HG03196 (cell line): ENCODE measurements around the gene IL6ST.
"Not testable (repeated sequence)": the region's sequence is repeated elsewhere in the genome, so short reads cannot be mapped to it uniquely, and the experiment has no call there.

Experiments used
- ATAC-seq: cut with Tn5 transposase; IDR thresholded peaks from one replicate; pipeline ENCODE4 v1.9.1; 2021; ENCODE audit not compliant: unreplicated experiment

IL6ST gene

DNA sequence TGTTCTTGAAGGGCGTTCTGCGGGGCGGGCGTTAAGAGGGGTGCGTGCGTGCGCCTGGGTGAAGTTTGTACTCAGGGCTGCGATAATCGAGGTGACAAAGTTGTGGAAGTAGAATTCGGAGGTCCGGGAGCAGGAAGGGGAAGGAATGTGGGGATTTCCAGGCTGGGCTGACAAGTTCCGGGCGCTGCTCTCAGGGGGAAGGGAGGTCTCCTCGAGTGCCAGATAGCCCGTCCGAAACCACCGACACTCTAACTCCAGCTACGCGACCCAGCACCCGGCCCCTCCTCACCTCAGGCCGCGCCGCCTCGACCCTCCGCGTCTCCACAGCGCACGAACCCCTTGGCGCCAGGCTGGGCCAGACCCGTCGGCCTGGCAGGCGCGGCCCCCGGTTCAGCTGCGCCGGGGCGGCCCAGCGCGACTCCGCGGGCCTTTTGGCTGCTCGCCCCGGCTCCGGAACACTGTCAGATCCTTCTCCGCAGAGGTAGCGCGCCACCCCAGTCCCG, at the start of gene IL6ST:
TSS of gene IL6ST (minus strand) at position 469 of the 503 bp plus-strand sequence. CDS start 18,685 bp downstream, outside the sequence.
- peak; percentile 44 for ATAC-seq

DNA sequence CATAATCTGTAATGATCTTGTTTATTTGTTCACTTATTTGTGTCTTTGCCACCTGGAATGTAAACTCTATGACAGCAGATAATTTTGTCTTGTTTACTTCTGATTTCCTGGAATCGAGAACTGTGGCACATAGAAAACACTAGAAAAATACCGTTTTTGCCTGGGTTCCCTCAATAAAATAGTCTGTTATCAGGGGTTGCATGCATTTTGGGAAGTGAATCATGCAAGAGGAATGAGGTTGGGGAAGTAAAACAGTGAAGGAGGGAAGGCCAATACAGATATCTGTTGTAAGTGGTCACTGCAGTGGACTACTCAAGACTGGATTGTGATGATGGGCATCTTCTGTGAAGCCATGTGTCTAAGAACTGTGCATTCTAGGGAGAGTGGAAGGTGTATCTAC, 45.2 kb upstream of the IL6ST start:
- no peak for ATAC-seq

DNA sequence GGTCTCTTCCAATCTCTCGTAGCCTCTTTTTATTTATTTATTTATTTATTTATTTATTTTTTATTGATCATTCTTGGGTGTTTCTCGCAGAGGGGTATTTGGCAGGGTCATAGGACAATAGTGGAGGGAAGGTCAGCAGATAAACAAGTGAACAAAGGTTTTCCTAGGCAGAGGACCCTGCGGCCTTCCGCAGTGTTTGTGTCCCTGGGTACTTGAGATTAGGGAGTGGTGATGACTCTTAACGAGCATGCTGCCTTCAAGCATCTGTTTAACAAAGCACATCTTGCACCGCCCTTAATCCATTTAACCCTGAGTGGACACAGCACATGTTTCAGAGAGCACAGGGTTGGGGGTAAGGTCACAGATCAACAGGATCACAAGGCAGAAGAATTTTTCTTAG, 43.4 kb upstream of the IL6ST start:
- not testable (repeated sequence) for ATAC-seq

GRCh38 chr5:56037531-56038010, 42.8 kb upstream of the IL6ST start:
- no peak for ATAC-seq

GRCh38 chr5:56035394-56035793, 40.6 kb upstream of the IL6ST start:
- not testable (repeated sequence) for ATAC-seq

GRCh38 chr5:56029871-56030630, 35.3 kb upstream of the IL6ST start:
- not testable (repeated sequence) for ATAC-seq

DNA sequence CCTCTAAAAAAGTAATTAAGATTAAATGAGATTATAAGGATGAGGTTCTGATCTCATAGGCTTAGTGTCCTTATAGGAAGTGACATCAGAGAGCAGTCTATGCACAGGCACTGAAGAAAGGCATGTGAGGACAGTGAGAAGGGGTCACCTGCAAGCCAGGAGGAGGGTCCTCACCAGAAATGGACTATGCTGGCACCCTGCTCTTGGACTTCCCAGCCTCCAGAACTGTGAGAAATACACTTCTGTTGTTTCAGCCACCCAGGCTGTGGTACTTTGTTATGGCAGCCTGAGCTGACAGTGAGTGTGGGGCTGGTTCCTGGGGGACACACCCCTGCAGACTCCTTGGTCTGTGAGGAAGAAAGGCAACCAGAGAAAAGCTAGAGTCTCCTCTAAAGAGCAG, 34.7 kb upstream of the IL6ST start:
- no peak for ATAC-seq

- no peak for ATAC-seq
Measured at GRCh38 chr5:56028708-56029107, 33.9 kb upstream of the IL6ST start.

DNA sequence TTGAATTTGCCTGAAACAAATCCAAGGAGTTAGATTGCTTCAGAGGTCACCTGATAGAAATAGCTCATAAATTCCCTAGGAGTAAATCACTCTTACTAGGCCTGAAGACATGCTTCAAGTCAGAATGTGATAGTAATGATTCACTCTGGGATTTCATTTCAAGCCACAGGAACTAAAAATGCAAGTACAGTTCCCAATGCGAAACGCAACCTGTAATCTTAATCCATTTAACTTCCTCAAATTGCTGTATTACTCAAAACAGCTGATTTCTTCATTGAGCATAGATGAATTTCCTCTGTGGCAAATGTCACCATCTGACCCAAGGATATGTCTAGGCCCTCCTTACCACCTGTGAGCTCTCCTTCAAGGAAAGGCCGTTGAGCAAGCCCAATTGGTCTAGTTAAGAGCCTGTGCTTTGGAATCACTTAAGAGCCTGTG, 32.1 kb upstream of the IL6ST start:
- ATAC-seq = peak; percentile 75

DNA sequence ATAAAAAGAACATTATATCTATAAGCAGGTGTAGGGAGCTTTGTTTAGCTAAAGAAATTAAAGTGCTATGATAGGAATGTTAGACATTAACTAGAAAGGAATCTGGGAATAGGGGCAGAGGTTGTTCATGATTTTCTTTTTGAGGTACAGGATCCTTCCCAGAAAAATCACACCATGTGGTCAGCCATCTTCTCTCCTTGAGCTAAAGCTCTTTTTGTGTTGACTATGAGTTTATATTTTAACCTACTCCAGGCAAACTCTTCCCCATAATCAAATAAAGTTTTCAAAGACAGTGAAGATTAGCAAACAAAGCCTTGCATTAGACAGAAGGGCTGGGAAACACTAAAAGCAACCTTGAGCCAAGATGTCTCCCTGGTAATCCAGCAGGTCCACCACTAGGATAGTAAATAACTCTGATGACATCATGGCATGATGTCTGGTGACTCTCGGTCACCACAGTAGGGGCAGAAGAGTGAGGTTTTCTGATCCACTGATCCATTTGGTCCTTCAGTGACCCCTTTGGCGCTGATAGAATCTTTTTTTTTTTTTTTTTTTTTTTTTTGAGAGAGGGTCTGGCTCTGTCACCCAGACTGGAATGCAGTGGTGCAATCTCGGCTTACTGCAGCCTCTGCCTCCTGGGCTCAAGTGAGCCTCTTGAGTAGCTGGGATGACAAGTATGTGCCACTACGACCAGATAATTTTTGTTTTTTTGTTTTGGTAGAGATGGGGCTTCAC, 30.6 kb upstream of the IL6ST start:
- no peak for ATAC-seq

- no peak for ATAC-seq
Measured at GRCh38 chr5:56024810-56025150, 30.0 kb upstream of the IL6ST start.

DNA sequence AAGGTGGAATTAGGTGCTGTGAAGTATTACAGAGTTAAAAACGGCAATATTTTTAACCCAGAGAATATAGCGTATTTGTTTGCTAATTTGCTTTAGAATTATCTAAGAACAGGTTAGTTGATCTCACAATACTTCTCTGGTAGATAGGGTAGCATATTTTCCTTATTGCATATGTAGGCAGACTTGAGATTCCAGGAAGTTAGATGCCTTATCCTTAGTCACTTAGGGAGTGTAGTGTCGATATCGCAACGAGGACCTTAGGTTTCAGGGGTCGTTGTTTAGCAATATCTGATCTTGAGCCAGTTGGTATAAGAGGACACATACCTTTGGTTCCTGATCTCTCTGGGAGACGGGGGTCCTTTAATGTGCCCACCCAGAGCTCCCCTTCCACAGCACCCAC, 28.5 kb upstream of the IL6ST start:
- no peak for ATAC-seq

- ATAC-seq = no peak
Measured at GRCh38 chr5:56019306-56020272, 24.8 kb upstream of the IL6ST start.

- no peak for ATAC-seq
Measured at GRCh38 chr5:56018832-56019231, 24.1 kb upstream of the IL6ST start.

GRCh38 chr5:56014701-56015100, 19.9 kb upstream of the IL6ST start:
- not testable (repeated sequence) for ATAC-seq

DNA sequence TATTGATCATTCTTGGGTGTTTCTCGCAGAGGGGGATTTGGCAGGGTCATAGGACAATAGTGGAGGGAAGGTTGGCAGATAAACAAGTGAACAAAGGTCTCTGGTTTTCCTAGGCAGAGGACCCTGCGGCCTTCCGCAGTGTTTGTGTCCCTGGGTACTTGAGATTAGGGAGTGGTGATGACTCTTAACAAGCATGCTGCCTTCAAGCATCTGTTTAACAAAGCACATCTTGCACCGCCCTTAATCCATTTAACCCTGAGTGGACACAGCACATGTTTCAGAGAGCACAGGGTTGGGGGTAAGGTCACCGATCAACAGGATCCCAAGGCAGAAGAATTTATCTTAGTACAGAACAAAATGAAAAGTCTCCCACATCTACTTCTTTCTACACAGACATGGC, 19.2 kb upstream of the IL6ST start:
- not testable (repeated sequence) for ATAC-seq

DNA sequence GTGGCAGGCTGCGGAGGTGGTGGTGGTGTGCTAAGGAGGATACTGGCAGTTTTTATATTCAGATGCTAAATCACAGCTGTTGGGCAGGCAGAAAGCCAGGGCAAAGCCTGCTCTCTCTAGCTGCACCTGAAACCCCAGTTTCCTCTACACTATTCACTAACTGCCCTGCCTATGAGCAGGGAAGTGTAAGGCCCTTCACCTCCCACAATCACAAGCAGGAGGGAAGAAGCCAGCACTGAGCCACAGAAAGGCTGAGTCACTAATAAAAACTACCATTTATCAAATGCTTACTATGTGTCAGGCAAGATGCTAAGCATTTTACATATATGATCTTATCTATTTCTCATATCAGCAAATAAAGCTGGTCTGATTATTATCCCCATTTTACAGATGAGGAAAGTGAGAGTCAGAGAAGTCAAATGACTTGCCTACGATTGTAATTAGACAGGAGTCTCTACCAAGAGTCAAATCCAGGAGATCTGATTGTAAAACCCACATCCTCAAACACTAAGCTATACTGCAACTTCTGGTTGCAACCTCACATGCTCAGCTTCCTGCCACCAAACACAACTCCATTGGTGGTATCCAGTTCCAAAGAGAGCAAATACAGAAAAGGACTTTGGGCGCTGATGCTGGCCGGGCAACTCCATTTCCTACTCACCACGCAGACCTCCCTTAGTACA, 17.7 kb upstream of the IL6ST start:
- ATAC-seq = peak; percentile 86

- peak; percentile 36 for ATAC-seq
Measured at GRCh38 chr5:56011835-56012234, 17.1 kb upstream of the IL6ST start.

DNA sequence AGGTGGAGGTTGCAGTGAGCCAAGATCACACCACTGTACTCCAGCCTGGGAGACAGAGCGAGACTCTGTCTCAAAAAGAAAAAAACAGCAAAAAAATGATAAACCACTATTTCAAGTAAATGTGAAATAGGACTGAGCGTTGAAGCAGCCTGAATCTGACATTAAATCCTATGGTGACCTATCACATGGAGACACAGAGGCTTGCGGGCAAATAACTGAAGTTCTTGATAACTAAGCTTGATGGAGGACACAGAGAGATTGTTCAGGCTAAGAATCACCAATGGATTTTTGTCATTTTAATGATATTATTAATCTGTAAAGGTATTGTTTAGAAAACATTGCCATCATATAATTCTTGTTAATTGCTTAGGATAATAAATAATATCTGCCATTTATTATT, 15.7 kb upstream of the IL6ST start:
- ATAC-seq = no peak

DNA sequence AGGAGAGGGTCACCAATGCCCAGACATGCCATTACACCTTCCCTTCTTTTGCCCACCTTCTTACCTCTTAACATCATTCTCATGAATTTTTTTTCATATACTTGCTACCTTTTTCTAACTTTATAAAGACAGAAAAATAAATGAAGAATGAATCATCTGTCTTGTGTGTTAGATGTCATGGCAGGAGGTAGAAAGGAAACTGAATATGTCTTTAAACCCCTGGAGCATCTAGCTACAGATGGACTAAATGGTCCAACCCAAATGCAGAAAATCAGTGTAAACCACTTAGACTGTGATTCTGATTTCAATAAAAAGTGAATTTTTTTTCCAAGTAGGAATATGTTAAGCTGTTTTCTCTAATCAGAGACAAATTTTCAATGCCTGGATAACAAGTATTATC, 11.8 kb upstream of the IL6ST start:
- ATAC-seq = no peak
